Motor neuron (in vitro differentiated cells): Measurements from ENCODE around the gene SLC26A9. TPM values are rescaled to one million over a fixed set of nuclear protein-coding genes. Genes with fewer than 3 reads are reported as not detected.

Experiments used
- ATAC-seq, 8 experiments: fragments of 200-7000 bp; cut with Tn5 transposase; replicated peaks in 6 of 8; 2 replicates each; pipeline ENCODE4 v1.8.0; 2021; ENCODE audit warnings: mild to moderate bottlenecking in 8 of 8, moderate library complexity in 8 of 8
- H3K27ac ChIP-seq, 2 donors: fragments of 250-450 bp; sonication (Bioruptor Pico); 2 replicates each; pipeline ENCODE4 v1.9.0; 2021; ENCODE audit warnings: antibody characterized with exemption in 2 of 2, mild to moderate bottlenecking in 2 of 2, moderate library complexity in 1 of 2
- H3K4me1 ChIP-seq, 2 donors: fragments of 250-450 bp; sonication (Bioruptor Pico); replicated peaks in 1 of 2; 2 replicates each; pipeline ENCODE4 v1.6.1; 2021; ENCODE audit warnings: antibody characterized with exemption in 2 of 2, mild to moderate bottlenecking in 2 of 2, moderate library complexity in 1 of 2
- H3K4me3 ChIP-seq, 5 donors: fragments of 250-450 bp; sonication (Bioruptor Pico); 2 replicates each; pipeline ENCODE4 v1.9.0; 2021; ENCODE audit warnings: antibody characterized with exemption in 5 of 5, mild to moderate bottlenecking in 5 of 5, moderate library complexity in 4 of 5
- WGBS, 10 experiments: fragments of 450-650 bp; shearing (Covaris generic); methylation state at CpG; one replicate each; pipeline ENCODE4 v1.0.0; 2022; 5-methylcytosine and 5-hydroxymethylcytosine counted together
- in situ Hi-C, 9 experiments: fragments of 400-800 bp; cut with MboI; loops; one replicate each; pipeline ENCODE4 v1.15.0; 2021; ENCODE audit warnings: low sequenced_read_pairs in 9 of 9, low pct_unique_long_range_greater_than_20kb in 2 of 9; ENCODE audit not compliant: unreplicated experiment in 9 of 9
- total RNA-seq, 8 experiments: library from RNA; unstranded; fragments of 300-600 nt; gene quantifications; 2 replicates each; pipeline versions ENCODE4 v1.2.3 to v1.2.4, GENCODE V29; 2022

SLC26A9 gene
- total RNA-seq, 8 experiments from 2014 or later = 0.05 to 2.0 (median 0.33) TPM; not detected in 2

DNA sequence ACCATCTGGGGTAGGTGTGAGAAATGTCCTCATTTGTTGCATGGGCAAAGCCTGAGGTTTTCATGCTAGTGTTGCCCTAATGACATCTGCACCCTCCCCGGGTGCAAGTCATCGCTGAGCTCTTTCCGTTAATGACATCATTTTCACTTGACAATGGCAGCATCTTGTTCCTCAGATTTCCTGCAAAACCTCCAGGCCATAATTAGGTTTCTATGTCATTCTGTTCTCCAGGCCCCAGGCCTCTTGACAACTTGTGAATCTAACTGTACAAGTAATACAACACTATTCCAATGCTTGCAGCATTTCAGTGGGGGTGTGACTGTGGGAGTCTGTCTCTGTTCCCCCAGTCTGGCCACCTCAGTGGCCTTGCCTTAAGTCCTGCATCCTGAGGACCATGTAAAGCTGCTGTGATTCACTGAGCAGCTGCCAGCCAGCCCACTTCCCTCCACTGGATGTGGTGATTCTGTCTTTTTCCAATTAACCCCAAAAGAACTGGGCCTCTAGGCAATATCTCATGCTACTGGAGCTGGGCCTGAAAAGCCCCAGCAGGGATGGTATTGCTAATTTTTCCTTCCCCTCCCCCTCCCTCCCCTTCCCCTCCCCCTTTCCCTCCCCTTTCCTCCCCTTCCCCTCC, 37.1 kb upstream of the SLC26A9 start:
- in situ Hi-C loops = loop anchor here in 4 of 9 experiments (5.0 to 25.0 kb wide), 3 partner anchors 122 to 318 kb away; partner anchors contain the start of gene AVPR1B (in 2 of the 4)
- no peak overlapping the region for H3K4me3 ChIP-seq
- WGBS, 10 experiments = 40 to 83% (median 69%) methylated on average over 2 to 3 of the region's 3 CpGs; no CpG with 5 or more reads in 6 of the 10 experiments
- H3K4me1 ChIP-seq = peaks cover 24 to 29% of the 10 kb centered on the region in 2 donors
- peak in 1 of 8 experiments; percentile 9 for ATAC-seq
- H3K27ac ChIP-seq = peak overlapping the region; percentile 24 to 54

DNA sequence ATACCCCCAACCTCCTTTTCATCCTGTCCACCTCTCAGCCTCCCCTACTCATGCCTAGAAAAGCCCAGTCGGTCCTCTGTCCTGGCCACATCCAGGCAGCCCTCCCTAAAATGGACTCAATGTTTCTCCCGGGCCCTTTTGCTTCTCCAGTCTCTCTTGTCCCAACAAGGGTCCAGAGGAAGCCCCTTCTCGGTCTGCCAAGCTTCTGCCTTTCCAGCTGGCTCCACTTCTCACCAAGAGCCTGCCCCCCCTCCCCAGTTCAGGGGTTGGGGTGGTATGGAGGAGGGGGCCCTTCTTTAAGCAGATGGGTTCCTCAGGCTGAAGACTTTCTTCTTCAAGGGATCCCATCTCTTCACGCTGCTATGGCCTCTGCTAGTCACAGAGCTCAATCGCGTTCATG, 36.0 kb upstream of the SLC26A9 start:
- in situ Hi-C loops = loop anchor here in 3 of 9 experiments (25.0 kb wide), 2 partner anchors 133 to 317 kb away; partner anchors contain the start of gene AVPR1B (in 2 of the 3)
- H3K4me3 ChIP-seq = no peak overlapping the region
- 0 to 95% (median 86%) methylated on average over 1 to 5 of the region's 6 CpGs; no CpG with 5 or more reads in 2 of the 10 experiments for WGBS, 10 experiments

GRCh38 chr1:205978676-205979075, 35.4 kb upstream of the SLC26A9 start:
- in situ Hi-C loops = loop anchor here in 3 of 9 experiments (25.0 kb wide), 2 partner anchors 134 to 316 kb away; partner anchors contain the start of gene AVPR1B (in 2 of the 3)

More for the DNA sequence above, 36.0 kb upstream of the SLC26A9 start:
- Histone ChIP-seq H3K4me1 (peaks cover 23 to 27% of the 10 kb centered on the region in 2 donors), H3K27ac (no peak overlapping the region)
- ATAC-seq = no peak

GRCh38 chr1:205977402-205978014, 34.3 kb upstream of the SLC26A9 start:
- ATAC-seq = peak; percentile 54 to 89 (median 66)
- peaks cover 19 to 20% of the 10 kb centered on the region in 2 donors for H3K4me1 ChIP-seq
- WGBS, 10 experiments = 90 to 100% (median 100%) methylated on average over 1 to 2 of the region's 2 CpGs; no CpG with 5 or more reads in 3 of the 10 experiments
- no peak overlapping the region for H3K4me3 ChIP-seq
- no peak overlapping the region for H3K27ac ChIP-seq
- in situ Hi-C loops = loop anchor here in 3 of 9 experiments (25.0 kb wide), 2 partner anchors 135 to 315 kb away; partner anchors contain the start of gene AVPR1B (in 2 of the 3)

More at GRCh38 chr1:205978676-205979075, 35.4 kb upstream of the SLC26A9 start:
- Histone ChIP-seq H3K4me3 (no peak overlapping the region), H3K27ac (no peak overlapping the region), H3K4me1 (peaks cover 19 to 22% of the 10 kb centered on the region in 2 donors)
- WGBS, 10 experiments = 50 to 100% methylated on average over 1 of the region's 7 CpGs; no CpG with 5 or more reads in 8 of the 10 experiments
- no peak for ATAC-seq

GRCh38 chr1:205976708-205977401, 33.6 kb upstream of the SLC26A9 start:
- in situ Hi-C loops = loop anchor here in 3 of 9 experiments (25.0 kb wide), 2 partner anchors 135 to 315 kb away; partner anchors contain the start of gene AVPR1B (in 2 of the 3)
- peak overlapping the region in 1 of 2 donors; percentile 14 for H3K27ac ChIP-seq
- peaks cover 19 to 20% of the 10 kb centered on the region in 2 donors for H3K4me1 ChIP-seq
- ATAC-seq = peak; percentile 68 to 93 (median 92)
- WGBS, 10 experiments = 20 to 100% (median 58%) methylated on average over 1 to 8 of the region's 8 CpGs
- no peak overlapping the region for H3K4me3 ChIP-seq

GRCh38 chr1:205976036-205976435, 32.8 kb upstream of the SLC26A9 start:
- ATAC-seq = no peak
- H3K4me1 ChIP-seq = peaks cover 19 to 20% of the 10 kb centered on the region in 2 donors
- H3K4me3 ChIP-seq = no peak overlapping the region
- 60 to 86% (median 67%) methylated on average over 1 to 2 of the region's 4 CpGs; no CpG with 5 or more reads in 5 of the 10 experiments for WGBS, 10 experiments
- in situ Hi-C loops = loop anchor here in 3 of 9 experiments (25.0 kb wide), 2 partner anchors 136 to 314 kb away; partner anchors contain the start of gene AVPR1B (in 2 of the 3)
- peak overlapping the region in 1 of 2 donors; percentile 3 for H3K27ac ChIP-seq

DNA sequence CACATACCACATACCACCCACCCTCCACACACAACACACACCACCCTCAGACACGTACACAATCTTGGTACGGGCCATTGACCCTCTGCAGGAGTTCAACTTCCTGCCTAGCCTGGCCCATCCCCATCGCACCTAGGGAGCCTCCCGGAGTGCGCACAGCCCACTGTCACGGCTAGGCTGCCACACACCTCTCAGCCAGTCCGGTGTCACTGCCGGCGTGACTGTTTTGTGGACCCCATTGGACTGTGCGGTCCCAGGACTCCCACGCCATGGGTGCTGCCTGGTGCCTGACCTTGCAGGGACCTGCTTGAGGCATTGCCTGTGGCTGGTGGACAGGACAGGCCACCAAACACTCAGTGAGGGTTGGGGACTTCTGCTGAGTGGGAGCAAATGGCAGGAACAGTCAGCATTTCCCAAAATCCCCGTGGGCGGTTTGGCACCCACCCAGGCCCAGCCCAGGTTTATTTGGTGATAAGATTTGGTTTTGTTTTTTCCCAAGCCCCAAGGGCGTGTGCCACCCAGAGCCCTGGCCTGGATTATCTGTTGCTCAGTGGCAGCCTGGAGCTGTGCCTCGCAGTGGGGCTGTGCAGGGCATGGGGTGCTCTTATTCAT, 32.2 kb upstream of the SLC26A9 start:
- Histone ChIP-seq H3K4me3 (no peak overlapping the region), H3K4me1 (peaks cover 18 to 19% of the 10 kb centered on the region in 2 donors), H3K27ac (no peak overlapping the region)
- ATAC-seq = peak in 1 of 8 experiments; percentile 4
- WGBS, 10 experiments = 87 to 100% (median 95%) methylated on average over 1 to 9 of the region's 15 CpGs; no CpG with 5 or more reads in 6 of the 10 experiments
- in situ Hi-C loops = loop anchor here in 3 of 9 experiments (25.0 kb wide), 2 partner anchors 137 to 313 kb away; partner anchors contain the start of gene AVPR1B (in 2 of the 3)

GRCh38 chr1:205974712-205975111, 31.5 kb upstream of the SLC26A9 start:
- ATAC-seq = no peak
- H3K4me3 ChIP-seq = no peak overlapping the region
- no peak overlapping the region for H3K27ac ChIP-seq
- WGBS, 10 experiments = 16 to 94% (median 76%) methylated on average over 1 to 3 of the region's 3 CpGs; no CpG with 5 or more reads in 1 of the 10 experiments
- peaks cover 13% of the 10 kb centered on the region in 2 donors for H3K4me1 ChIP-seq
- in situ Hi-C loops = loop anchor here in 5 of 9 experiments (25.0 kb wide), 3 partner anchors 138 to 312 kb away; partner anchors contain the start of genes AVPR1B (in 2 of the 5) and RAB29 (in 2 of the 5)

DNA sequence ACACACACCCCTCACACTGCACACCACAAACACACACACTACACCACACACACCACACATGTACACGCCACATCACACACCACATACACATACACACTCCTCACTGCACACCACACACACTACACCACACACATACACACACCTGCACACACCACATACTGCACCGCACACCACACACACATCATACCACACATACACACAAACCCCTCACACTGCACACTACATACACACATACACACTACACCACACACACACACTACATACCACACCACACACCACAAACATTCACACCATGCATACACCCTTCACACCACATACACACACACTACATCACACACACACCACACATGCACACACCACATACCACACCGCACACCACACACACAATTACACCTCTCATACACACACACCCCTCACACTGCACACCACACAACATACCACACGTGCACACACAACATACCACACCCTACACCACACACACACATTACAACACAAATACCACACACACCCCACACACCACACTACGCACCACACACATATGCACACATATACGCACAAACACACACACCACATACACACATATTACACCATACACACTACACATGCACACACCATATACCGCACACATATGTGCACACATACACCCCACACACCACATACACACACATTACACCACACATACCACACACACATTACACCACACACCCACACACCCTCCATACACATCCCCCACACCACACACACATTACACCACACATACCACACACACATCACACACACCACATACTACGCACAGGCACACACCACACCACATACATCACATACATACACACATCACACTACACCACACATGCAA, 30.3 kb upstream of the SLC26A9 start:
- Histone ChIP-seq H3K27ac (no peak overlapping the region), H3K4me1 (peaks cover 13% of the 10 kb centered on the region in 2 donors), H3K4me3 (no peak overlapping the region)
- 25 to 100% (median 92%) methylated on average over 1 to 6 of the region's 8 CpGs; no CpG with 5 or more reads in 1 of the 10 experiments for WGBS, 10 experiments
- no peak for ATAC-seq
- in situ Hi-C loops = loop anchor here in 3 of 9 experiments (25.0 kb wide), 2 partner anchors 186 to 311 kb away; partner anchors contain the start of gene RAB29 (in 2 of the 3)

- in situ Hi-C loops = loop anchor here in 3 of 9 experiments (25.0 kb wide), 2 partner anchors 185 to 310 kb away; partner anchors contain the start of gene RAB29 (in 2 of the 3)
- H3K4me3 ChIP-seq = no peak overlapping the region
- no peak for ATAC-seq
- H3K4me1 ChIP-seq = peaks cover 13% of the 10 kb centered on the region in 2 donors
- WGBS, 10 experiments = 56 to 96% (median 80%) methylated on average over 4 to 11 of the region's 11 CpGs; no CpG with 5 or more reads in 3 of the 10 experiments
- H3K27ac ChIP-seq = no peak overlapping the region
These were observed 29.4 kb upstream of the SLC26A9 start for GRCh38 chr1:205972491-205973168.
